Measurements from ENCODE around the gene ERCC6L2. TPM values are rescaled to one million over a fixed set of nuclear protein-coding genes. Genes with fewer than 3 reads are reported as not detected.

The ERCC6L2 gene
- total and polyA plus RNA-seq, 2 experiments from 2014 or later: 33.5 to 80.6 TPM

- TF ChIP-seq CTCF (conservative IDR thresholded peaks at IDR 0.05; ENCODE audit: low read depth in 2 of 2): no peak
- no peak for TF ChIP-seq STAT1 (IDR thresholded peaks at IDR 0.05; ENCODE audit: unreplicated experiment)
These were observed 101.9 kb downstream of the ERCC6L2 start (continued) for GRCh38 chr9:95977371-95977770.

GRCh38 chr9:95978106-95978505, 102.6 kb downstream of the ERCC6L2 start:
- Histone ChIP-seq H3K4me1 (ENCODE audit: insufficient read depth) (peaks cover 5% of the 10 kb centered on the region; the same call in 1 of the 2 replicates), H3K27ac (ENCODE audit: low read depth) (no peak overlapping the region), H3K79me2 (replicated peaks; ENCODE audit: insufficient read depth) (no peaks in the 10 kb centered on the region), H3K9me2 (ENCODE audit: insufficient read depth) (no peaks in the 10 kb centered on the region), H3K36me3 (ENCODE audit: insufficient read depth) (no peaks in the 10 kb centered on the region), H3K4me2 (no peak overlapping the region), H3F3A (replicated peaks; ENCODE audit: low read depth) (no peaks in the 10 kb centered on the region), H4K20me1 (replicated peaks; ENCODE audit: insufficient read depth) (no peaks in the 10 kb centered on the region), H3K27me3 (ENCODE audit: insufficient read depth) (no peaks in the 10 kb centered on the region), H3K4me3 (no peak overlapping the region), H2AFZ (no peak overlapping the region)
- no peaks in the 10 kb centered on the region for H3K9me3 Mint-ChIP-seq
- ATAC-seq (no peak), DNase-seq (ENCODE audit: low spot score) (no peak)
- H3K36me3 Mint-ChIP-seq (ENCODE audit: low read depth): peaks cover 6% of the 10 kb centered on the region; the same call in 2 of the 3 replicates
- H3K27ac Mint-ChIP-seq: no peak overlapping the region
- no peaks in the 10 kb centered on the region for H3K27me3 Mint-ChIP-seq (ENCODE audit: insufficient read depth, low read depth, poor library complexity)
- H3K4me1 Mint-ChIP-seq: peaks cover 8% of the 10 kb centered on the region
- no peak overlapping the region for H3K4me3 Mint-ChIP-seq
- TF ChIP-seq ZNF114 (CRISPR knock-in tag; IDR thresholded peaks at IDR 0.05) (no peak), JUNB (IDR thresholded peaks at IDR 0.05; ENCODE audit: unreplicated experiment) (no peak), ZNF331 (CRISPR knock-in tag; IDR thresholded peaks at IDR 0.05; ENCODE audit: low read depth) (no peak), ZNF462 (CRISPR knock-in tag; IDR thresholded peaks at IDR 0.05) (no peak), EZH2 (IDR thresholded peaks at IDR 0.05; ENCODE audit: low read depth, unreplicated experiment) (no peak), STAT1 (IDR thresholded peaks at IDR 0.05; ENCODE audit: unreplicated experiment) (no peak), NANOG (IDR thresholded peaks at IDR 0.05; ENCODE audit: borderline replicate concordance) (no peak), EZH2phosphoT487 (IDR thresholded peaks at IDR 0.05; ENCODE audit: unreplicated experiment) (no peak), CREB1 (CRISPR knock-in tag; IDR thresholded peaks at IDR 0.05; ENCODE audit: low read depth) (no peak)
- TF ChIP-seq, protein P1, sequence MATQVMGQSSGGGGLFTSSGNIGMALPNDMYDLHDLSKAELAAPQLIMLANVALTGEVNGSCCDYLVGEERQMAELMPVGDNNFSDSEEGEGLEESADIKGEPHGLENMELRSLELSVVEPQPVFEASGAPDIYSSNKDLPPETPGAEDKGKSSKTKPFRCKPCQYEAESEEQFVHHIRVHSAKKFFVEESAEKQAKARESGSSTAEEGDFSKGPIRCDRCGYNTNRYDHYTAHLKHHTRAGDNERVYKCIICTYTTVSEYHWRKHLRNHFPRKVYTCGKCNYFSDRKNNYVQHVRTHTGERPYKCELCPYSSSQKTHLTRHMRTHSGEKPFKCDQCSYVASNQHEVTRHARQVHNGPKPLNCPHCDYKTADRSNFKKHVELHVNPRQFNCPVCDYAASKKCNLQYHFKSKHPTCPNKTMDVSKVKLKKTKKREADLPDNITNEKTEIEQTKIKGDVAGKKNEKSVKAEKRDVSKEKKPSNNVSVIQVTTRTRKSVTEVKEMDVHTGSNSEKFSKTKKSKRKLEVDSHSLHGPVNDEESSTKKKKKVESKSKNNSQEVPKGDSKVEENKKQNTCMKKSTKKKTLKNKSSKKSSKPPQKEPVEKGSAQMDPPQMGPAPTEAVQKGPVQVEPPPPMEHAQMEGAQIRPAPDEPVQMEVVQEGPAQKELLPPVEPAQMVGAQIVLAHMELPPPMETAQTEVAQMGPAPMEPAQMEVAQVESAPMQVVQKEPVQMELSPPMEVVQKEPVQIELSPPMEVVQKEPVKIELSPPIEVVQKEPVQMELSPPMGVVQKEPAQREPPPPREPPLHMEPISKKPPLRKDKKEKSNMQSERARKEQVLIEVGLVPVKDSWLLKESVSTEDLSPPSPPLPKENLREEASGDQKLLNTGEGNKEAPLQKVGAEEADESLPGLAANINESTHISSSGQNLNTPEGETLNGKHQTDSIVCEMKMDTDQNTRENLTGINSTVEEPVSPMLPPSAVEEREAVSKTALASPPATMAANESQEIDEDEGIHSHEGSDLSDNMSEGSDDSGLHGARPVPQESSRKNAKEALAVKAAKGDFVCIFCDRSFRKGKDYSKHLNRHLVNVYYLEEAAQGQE (IDR thresholded peaks at IDR 0.05; ENCODE audit: unreplicated experiment): no peak
- TF ChIP-seq, protein P2, sequence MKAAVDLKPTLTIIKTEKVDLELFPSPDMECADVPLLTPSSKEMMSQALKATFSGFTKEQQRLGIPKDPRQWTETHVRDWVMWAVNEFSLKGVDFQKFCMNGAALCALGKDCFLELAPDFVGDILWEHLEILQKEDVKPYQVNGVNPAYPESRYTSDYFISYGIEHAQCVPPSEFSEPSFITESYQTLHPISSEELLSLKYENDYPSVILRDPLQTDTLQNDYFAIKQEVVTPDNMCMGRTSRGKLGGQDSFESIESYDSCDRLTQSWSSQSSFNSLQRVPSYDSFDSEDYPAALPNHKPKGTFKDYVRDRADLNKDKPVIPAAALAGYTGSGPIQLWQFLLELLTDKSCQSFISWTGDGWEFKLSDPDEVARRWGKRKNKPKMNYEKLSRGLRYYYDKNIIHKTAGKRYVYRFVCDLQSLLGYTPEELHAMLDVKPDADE (IDR thresholded peaks at IDR 0.05): no peak
